ENCODE results near the gene CMTM7.
"Not testable (repeated sequence)": the region's sequence is repeated elsewhere in the genome, so short reads cannot be mapped to it uniquely, and the experiment has no call there.

Gene CMTM7

DNA sequence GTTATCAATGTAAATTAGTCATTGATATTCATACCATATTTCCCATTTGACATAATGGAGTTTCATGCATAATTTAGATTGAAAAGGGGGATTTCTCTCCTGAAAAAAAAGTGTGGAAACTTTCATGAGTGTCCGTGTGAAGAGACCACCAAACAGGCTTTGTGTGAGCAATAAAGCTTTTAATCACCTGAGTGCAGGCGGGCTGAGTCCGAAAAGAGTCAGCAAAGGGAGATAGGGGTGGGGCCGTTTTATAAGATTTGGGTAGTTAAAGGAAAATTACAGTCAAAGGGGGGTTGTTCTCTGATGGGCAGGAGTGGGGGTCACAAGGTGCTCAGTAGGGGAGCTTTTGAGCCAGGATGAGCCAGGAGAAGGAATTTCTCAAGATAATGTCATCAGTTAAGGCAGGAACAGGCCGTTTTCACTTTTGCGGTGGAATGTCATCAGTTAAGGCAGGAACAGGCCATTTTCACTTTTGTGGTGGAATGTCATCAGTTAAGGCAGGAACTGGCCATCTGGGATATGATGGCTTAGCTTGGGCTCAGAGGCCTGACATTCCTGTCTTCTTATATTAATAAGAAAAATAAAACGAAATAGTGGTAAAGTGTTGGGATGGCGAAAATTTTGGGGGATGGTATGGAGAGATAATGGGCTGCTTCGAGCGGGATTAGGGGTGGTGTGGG is 69.3 kb downstream of the CMTM7 start:
- DNase-seq = not testable (repeated sequence)

GRCh38 chr3:32462191-32462986 is 70.7 kb downstream of the CMTM7 start:
- not testable (repeated sequence) for DNase-seq

DNA sequence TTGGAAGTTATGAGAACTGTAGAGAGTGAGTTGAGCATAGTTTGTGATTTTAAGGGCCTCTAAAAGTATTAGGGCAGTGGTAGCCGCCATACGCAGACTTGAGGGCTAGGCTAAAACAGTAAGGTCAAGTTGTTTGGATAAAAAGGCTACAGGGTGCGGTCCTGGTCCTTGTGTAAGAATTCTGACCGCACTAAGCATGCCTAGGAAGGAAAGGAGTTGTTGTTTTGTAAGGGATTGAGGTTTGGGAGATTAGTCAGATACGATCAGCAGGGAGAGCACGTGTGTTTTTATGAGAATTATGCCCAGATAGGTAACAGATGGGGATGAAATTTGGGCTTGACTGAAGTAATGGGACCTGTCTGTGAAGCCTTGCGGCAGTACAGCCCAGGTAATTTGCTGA is 71.8 kb downstream of the CMTM7 start:
- not testable (repeated sequence) for DNase-seq

DNA sequence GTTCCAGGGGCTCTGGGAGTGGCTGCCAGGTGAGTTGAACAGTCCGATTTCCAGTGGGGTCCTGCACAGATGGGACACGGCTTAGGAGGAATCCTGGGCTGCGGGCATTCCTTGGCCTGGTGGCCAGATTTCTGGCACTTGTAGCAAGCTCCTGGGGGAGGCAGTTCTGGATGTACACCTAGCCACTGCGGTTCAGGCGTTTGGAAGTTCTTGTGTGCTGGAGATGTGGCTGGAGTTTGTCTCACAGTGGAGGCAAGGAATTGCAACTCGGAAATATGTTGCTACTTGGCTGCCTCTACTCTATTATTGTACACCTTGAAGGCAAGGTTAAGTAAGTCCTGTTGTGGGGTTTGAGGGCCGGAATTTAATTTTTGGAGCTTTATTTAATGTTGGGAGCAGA is 73.1 kb downstream of the CMTM7 start:
- not testable (repeated sequence) for DNase-seq

GRCh38 chr3:32466808-32467207 is 75.2 kb downstream of the CMTM7 start:
- not testable (repeated sequence) for DNase-seq

- DNase-seq = peak; percentile 54
These were observed 75.8 kb downstream of the CMTM7 start for GRCh38 chr3:32467333-32468070.

- no peak for DNase-seq
These were observed 77.7 kb downstream of the CMTM7 start for GRCh38 chr3:32469151-32469874.

DNA sequence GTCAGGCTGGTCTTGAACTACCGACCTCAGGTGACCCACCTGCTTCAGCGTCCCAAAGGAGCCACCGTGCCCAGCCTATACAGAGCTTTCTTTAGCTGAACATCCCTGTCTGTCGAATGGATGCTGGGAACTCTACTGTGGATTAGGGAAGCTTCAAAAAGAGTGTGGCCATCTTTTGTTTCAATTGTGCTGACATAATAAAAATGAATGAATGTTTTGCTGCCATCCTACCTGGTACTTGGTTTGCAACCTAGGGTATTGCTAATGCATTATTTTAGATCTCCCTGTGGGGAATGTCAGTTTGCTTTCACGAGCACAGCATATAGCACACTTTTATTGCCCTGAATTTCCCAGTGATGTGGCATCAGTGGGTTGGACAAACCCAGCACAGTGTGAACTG is 78.7 kb downstream of the CMTM7 start:
- no peak for DNase-seq

- DNase-seq = no peak
These were observed 79.6 kb downstream of the CMTM7 start for GRCh38 chr3:32471246-32471645.

- not testable (repeated sequence) for DNase-seq
These were observed 80.5 kb downstream of the CMTM7 start for GRCh38 chr3:32472151-32472550.

GRCh38 chr3:32474201-32474600 is 82.5 kb downstream of the CMTM7 start:
- DNase-seq = no peak

GRCh38 chr3:32480604-32481003 is 89.0 kb downstream of the CMTM7 start:
- no peak for DNase-seq

DNA sequence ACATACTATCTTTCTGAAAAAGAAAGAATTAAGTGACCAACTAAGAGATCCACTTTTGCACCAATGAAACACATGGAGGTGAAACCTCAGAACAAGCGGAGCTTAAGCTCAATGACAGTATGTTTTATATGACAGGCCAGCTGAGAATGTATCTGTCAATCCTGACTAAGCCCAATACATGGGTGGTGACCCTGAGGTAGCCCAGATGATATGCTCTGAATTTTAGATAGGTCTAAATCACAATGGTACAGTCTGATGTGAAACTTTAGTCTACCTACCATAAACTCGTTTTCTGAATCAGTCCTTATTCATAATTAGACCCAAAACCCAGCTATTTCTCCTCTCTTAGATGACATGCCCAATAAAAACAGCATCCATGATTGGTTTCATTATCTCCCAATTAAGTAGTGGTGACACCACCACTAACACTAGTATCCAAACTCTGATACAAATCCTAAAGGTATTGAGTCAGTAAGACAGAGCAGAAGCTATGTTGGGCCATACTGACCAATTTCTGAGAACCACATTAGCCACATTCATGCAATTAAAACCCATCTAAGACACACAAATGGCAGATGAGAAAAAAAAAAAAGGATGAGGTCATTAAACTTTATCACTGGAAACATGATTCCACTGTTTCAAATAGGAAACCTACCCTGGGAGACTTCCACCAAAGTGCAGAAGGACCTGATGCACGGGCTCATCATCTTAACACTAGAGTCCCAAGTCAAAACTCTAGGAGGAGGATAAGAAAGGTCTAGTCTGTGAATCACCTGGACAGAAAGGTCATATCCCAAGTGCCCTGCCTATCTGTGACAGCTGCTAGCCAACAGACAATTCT is 90.4 kb downstream of the CMTM7 start:
- no peak for DNase-seq

- no peak for DNase-seq
These were observed 91.0 kb downstream of the CMTM7 start for GRCh38 chr3:32482693-32483092.

DNA sequence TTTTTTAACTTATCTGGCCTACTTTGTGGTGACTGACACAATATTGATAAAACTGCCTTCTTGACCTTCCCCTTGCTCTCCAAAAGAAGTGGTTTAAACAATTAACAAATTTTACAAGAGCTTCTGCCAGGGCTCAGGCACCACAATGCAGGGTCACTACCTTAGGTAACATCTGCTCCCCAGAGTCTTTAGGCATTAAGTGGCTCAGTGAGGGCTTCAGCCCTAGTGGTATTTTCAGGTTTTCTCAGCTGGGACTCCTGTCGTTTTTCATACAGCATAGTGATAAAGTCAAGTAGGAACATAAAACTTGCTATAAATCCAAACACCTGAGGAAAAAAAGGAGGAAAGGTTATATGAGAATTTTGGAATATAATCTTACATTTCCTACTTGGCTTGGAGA is 92.1 kb downstream of the CMTM7 start:
- DNase-seq = no peak

GRCh38 chr3:32484436-32484835 is 92.8 kb downstream of the CMTM7 start:
- no peak for DNase-seq

DNA sequence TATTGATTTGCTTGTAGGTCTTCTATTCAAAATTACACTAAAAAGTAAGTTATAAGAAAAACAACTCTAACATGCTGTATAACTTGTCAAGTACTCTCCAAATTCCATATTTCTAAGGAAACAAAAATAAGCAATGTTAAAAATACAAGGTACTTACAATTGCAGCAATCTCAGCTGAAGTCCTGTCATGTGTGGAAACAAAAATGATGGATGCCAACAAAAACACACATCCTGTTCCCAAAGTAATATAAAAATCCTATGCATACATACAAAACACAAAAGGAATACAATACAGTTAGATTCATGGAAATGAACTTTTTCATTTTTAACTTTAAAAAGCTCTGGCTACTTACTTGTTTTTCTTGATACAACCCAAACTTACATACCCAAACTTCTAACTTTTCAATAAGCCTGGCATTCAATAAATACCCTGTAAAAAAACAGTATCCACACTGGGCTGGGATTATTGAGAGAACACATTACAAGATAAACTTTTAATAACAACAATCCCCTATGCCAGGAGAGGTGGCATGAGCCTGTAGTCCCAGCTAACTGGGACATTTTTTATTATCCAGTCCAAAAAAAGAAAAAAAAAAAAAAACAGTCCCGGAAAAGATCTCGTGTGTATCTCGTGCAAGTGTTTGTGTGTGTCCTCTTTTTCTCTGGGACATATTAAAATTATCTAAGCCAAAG is 96.3 kb downstream of the CMTM7 start:
- DNase-seq = no peak

GRCh38 chr3:32488474-32489008 is 96.9 kb downstream of the CMTM7 start:
- DNase-seq = no peak

DNA sequence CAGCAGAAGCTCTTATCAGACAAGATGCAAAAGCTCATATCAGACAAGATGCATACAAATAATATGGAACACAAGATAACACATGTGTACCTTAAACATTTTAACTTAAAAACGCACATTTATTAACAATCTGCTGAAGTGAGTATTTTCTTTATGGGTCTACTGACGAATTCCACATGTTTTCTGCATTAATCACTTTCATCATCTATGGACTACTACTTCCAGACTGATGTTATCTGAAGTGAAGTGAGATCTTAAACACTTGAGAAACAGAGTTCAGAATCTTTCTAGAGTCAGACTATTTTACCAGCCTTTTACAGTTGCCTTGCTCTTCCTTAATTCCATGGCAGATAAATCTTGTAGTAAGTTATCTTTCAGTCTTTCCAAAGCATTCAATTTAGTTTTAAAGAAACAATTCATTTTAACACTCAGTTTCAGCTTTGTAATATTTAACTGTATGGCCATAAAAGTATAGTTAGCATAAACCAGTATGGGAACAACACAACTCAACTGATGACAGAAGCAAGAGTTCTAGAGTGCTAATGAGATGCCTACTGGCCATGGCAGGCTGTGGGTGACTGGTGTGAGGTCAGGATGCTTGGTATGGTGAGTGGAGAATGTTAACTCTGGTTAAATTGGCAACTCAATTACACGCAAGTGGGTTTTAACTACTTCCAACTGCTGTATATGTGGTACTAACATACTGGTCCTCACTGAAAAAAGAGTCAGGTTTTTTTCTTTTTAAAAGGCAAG is 101.2 kb downstream of the CMTM7 start:
- no peak for DNase-seq
